ENCODE measurements around the gene COL4A3.

COL4A3 gene

DNA sequence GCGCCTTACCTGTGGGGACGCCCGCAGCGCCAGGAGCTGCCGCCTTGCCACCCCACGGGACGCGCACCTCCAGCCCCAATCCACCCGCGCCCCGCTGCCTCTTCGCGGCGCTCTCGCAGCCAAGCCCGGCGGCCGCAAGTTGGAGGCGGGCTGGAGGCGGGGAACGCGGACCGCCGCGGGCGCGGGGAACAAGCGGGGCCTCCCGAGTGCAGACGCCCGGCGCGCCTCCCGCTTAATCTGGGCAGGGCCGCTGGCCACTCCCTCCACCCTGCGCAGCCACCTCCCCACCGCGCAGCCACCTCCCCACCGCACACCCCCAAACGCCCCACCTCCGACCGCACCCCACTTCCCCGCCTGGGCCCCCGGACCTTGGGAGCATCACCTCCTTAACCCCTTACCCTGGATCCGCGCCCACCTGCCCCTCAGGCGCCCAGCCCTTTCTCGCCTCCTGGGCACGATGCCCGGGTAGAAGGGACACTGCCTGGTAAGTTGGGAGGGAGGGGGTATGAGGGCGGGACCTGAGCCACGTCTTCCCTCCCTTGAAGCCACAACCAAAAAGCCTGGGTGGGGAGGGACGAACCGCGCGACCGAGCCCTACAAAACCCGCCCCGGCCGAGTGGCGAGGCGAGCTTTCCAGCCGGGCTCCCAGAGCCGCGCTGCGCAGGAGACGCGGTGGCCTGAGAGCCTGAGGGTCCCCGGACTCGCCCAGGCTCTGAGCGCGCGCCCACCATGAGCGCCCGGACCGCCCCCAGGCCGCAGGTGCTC lies at the start of gene COL4A3, which contains the start of gene COL4A4:
Gene COL4A3, plus strand, starts transcription at position 627 of the 765 bp plus-strand sequence. Its CDS starts 103 bp downstream, at position 730.
Gene COL4A4, minus strand, starts transcription at position 208 of the 765 bp plus-strand sequence. CDS start 16,722 bp downstream, outside the sequence.
- no peak for DNase-seq (ENCODE audit: low read depth)

DNA sequence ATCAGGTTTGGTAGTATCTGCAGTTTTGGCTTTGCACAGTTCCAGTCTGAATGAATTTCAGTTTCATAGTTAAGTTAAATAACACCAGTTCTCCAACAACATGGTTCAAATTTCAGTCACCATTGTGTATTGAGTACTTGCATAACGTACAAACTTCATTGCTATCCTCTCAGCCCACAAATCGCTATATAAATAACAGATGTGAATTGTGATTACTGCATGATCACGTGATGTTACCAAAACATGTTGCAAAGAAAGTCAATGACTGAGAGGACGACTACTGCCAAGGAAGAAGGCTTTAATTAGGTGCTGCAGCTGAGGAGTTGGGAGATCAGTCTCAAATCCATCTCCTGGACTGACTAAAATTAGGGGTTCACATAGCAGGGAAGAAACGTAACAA lies 48.7 kb upstream of the COL4A3 start:
- no peak for DNase-seq (ENCODE audit: low read depth)

DNA sequence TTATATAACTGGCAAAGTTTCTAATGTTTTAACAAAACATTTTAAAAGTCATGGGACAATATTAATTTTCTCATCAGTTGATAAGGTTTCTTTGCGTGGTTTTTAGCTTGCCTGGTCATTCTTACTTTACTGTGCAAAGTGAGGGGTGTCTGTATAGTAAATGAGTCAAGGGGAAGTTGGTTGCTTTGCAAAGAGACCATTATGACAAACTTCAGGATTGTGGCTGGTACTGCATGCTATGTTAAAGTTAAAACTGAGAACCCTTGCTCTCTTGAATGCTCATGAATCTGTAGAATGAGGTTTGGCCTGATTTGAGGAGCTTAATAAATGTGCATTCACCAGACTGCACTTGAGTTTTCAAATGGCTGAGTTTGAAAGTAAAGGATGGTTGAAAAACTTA lies 47.4 kb upstream of the COL4A3 start:
- DNase-seq (ENCODE audit: low read depth), result no peak

DNA sequence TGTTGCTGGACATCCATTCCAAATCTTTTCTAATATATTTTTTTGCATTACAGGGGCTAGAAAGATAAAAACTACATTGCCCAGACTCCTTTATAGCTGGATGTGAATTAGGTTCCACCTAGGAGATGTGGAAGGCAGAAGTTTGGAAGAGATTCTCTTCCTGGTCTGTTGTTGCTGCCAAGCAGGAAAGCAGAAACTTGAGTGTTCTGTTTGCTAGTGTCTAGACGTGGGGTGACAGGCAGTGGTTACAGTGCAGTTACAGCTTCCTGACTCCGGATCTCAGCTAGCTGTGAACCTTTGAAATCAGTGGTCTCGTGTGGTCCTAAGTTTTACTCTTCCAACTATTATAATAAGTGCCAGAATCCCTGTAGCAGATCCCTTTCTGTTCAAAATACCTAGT lies 46.6 kb upstream of the COL4A3 start:
- DNase-seq (ENCODE audit: low read depth), result no peak

DNA sequence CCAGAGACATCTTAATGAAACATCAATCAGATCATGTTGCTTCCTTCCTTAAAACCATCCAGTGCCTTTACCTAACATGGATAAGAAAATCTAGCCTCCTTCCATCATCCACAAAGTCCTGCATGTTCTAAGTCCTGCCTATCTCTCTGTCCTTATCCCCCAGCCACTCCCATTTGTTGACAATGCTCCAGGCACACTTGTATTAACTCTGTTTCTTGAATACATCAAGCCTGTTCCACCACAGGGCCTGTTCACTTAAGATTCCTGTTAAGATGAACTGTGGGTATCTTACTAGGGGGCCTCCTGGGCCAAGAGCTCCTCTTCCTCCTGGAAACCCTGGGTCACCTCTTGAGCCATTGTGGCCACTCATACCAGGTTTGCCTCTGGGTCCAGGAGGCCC lies 46.1 kb upstream of the COL4A3 start:
- no peak for DNase-seq (ENCODE audit: low read depth)

DNA sequence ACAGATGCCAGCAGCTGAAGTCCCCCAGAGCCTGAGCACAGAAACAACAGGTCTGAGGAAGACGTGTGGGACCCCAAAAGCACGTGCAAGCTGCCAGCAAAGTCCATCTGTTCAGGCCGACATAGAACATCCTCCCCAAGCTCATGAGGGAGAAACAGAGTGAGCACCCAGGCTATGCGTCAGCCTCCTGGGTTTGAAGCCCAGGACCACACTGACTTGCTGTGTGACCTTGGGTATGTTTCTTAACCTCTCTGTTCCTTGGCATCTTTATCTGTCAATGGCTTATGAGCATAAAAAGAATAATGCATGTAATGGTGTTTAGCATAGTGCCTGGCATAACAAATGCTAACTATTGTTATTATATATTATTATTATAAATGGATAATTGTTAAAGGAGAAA lies 40.7 kb upstream of the COL4A3 start:
- DNase-seq (ENCODE audit: low read depth), result no peak

DNA sequence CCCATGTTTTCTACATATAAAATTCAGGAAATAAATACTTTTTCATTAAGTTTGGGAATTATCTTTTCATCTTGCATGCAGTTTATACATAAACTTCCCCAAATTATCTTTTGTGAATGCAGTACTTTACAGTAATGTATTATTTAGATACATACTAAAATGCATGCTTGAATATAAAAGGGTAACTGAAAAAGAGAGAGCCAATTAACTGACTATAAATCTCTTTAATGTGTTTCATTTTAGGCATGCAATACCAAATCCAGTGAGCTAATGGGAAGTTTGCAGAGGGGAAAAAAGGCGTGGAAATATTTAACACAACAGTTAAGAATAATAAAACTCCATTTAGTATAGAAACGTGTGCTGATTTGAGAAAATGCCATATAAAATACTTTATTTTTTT lies 39.6 kb upstream of the COL4A3 start:
- DNase-seq (ENCODE audit: low read depth), result no peak

DNA sequence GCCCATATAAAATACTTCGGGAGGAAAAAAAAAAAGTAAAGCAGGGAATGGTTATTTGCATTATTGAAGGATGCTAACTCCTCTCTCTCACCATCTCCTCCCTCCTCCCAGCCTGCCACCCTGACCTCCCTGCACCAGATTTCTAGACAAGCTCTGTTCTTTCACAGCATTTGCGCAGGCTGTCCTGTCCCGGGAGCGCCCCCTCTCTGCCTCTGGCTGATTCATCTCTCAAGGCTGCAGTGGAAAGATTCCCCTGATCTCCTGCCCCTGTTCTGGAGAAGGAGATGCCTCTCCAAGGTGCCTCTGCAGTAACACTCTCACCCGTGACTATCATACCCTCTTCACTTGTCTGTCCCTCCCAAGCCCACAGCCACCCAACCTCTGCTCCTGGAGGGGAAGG lies 38.9 kb upstream of the COL4A3 start:
- no peak for DNase-seq (ENCODE audit: low read depth)

DNA sequence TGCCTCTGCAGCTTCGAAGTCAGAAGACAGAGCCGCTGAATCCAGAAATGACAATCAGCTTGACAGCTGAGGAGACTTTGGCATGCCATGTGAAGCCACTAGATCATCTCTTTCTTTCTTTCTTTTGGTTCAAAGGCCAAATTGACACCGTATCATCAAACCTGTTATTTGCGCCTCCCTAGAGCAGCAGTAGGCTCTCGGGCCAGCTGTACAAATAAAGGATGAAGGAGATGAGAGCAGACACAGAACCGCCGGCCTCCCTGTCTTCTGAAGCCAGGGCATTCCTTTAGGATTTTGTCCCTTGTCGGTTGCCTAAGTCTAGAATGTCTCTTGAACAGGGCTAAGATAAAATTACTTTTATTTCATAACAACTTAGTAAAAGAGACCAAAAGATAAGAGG lies 37.2 kb upstream of the COL4A3 start:
- DNase-seq (ENCODE audit: low read depth), result no peak

DNA sequence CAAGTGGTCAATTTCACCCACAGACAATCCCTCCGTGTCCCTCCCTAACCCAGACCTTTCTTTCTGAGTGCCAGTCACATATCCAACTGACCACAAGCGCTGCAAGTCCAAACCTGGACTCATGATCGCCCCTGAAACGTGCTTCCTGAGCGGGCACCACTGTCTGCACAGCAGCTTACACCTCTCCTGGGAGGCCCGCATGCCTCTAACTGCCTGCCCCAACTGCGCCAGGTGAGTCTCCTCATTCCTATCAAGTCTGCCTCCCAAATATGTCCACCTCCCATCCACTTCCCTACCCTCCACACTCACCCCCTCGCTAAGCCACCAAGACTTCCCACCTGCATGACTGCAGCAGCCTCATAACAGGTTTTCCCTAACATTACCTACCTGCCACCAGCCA lies 33.8 kb upstream of the COL4A3 start:
- no peak for DNase-seq (ENCODE audit: low read depth)

DNA sequence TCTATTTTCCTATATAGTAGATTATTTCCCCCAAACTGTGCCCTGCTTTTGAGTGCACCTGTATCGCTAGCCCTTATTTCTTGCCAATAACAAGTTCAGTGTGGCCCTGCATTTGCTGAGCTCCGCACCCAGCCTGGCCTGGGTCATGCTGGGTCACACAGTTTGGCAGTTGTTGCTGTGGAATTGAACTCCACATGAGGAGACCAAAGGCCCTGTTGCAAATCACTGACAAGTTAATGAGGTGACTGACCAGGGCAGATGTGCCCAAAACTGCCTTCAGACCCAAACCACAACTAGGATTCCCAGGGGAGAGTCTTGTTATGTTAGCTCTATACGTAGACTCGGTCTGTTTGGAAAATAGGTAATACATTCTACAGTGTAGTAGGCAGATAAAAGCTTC lies 31.4 kb upstream of the COL4A3 start:
- DNase-seq (ENCODE audit: low read depth), result no peak

DNA sequence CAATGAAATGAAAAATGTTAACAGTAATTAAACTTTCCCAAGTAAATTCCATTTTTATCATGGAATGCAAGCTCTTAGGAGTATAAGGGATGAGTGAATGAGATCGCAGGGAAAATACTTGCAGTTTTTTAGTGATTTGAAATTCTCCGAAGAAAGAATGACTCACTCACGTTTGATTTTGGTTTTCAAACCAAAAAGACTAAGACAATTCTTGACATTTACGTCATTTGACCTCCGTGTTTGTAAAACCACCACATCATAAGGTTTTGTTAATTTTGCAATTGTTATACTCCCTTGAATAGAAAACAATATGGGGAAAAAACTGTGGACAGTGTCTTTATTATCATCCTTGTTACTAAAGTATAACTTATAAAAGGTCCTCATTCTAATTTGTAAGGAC lies 29.8 kb upstream of the COL4A3 start:
- DNase-seq (ENCODE audit: low read depth), result no peak

DNA sequence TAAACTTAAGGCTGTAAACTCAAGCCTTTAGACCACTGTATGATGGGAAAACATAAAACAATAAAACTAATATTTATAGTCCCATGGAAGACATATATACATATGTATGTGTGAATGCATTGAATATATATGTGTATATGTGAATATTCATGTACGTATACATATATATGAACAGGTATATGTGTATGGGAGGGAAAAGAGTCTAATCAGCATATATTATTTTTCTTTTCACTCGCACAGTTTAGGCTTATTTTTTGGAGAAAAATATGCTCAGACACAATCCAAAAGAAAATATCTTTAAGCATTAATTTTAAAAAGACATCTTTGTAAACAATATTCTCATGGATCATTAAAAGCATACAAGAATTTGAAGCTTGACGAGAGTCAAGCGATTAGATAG lies 23.1 kb upstream of the COL4A3 start:
- no peak for DNase-seq (ENCODE audit: low read depth)

DNA sequence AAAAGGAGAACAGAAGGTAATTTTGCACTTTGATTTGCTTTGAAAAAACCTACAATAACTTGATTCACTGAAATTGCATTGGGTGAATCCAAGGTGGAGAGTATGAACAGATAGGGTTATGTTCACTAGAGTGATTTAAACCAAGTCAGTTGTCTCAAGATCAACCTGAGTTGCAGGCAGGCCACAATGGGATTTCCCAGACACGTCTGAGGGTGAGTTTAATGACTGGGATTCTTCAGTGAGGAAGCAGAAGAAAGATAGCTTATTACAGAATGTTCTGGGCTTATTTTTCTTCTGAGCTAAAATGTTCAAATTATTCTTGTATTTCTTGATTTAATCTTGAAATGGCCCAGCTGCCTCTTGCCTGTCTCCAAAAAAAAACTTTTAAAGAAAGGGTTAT lies 20.5 kb upstream of the COL4A3 start:
- DNase-seq (ENCODE audit: low read depth), result no peak

DNA sequence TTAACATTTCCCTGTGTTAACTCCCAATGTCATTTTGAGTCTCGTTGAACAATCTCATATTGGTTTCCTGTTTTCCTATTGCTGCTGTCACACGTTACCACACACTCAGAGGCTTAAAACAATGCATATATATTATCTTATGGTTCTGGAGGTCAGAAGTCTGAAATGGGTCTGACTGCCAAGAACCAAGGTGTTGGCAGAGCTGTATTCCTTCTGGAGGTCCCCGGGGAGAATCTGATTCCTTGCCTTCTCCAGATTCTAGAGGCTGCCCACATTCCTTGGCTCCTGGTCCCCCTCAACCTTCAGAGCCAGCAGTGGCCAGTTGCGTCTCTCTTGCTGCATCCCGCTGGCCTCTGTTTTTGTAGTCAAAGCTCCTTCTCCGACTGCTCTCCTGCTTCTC lies 18.0 kb upstream of the COL4A3 start:
- no peak for DNase-seq (ENCODE audit: low read depth)

DNA sequence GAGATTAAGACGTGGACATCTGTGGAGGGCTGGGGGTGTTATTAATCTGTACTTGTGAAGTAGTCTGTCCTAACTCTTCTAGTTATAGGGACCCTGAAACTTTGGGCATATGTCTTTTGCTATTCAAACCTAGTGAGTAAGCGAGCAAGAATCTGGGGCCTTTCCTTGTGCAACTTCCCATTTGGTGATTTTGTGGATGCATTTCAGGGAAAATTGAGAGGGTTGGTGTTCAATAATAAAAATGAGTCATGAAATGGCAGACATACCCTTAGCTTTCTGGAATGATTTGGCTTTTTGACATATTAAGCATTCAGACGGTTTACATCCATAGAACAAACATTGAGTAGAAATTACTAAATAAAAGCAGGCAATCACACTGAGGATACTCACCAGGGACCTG lies 17.4 kb upstream of the COL4A3 start:
- no peak for DNase-seq (ENCODE audit: low read depth)

DNA sequence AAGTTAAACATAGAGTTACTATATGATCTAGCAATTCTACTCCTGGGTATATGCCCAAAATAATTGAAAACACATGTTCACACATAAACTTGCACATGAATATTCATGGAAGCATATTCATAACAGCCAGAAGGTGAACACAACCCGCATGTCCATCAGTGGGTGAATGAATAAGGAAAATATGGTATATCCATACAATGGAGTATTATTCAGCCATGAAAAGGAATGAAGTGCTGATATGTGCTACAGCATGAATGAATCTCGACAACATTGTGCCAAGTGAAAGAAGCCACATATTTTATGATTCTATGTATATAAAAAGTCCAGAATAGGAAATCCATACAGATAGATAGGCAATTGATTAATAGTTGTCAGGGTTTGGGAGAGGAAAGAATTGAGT lies 16.3 kb upstream of the COL4A3 start:
- DNase-seq (ENCODE audit: low read depth), result no peak

DNA sequence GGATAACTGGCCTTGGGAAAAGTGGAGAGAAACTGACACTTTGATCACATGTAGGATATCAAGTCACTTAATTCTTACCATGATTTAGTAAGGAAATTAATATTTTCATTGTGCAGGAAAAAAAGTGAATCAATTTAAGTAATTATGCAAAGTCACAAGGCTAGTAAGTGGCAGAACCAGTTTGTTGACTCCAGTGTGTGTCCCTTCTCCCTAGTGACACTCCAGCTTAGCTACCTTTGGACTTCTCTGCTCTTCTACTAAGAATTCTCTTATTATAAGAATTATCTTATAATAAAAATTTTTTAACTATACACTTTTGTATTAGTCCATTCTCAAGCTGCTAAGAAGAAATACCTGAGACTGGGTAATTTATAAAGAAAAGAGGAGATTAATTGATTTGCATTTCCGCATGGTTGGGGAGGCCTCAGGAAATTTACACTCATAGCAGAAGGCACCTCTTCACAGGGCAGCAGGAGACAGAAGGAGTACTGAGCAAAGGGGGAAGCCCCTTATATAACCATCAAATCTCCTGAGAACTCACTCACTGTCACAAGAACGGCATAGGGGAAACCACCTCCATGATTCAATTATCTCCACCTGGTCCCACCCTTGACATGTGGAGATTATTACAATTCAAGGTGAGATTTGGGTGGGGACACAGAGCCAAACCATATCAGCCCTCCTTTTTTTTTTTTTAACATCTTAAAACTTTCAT lies 14.0 kb upstream of the COL4A3 start:
- no peak for DNase-seq (ENCODE audit: low read depth)

DNA sequence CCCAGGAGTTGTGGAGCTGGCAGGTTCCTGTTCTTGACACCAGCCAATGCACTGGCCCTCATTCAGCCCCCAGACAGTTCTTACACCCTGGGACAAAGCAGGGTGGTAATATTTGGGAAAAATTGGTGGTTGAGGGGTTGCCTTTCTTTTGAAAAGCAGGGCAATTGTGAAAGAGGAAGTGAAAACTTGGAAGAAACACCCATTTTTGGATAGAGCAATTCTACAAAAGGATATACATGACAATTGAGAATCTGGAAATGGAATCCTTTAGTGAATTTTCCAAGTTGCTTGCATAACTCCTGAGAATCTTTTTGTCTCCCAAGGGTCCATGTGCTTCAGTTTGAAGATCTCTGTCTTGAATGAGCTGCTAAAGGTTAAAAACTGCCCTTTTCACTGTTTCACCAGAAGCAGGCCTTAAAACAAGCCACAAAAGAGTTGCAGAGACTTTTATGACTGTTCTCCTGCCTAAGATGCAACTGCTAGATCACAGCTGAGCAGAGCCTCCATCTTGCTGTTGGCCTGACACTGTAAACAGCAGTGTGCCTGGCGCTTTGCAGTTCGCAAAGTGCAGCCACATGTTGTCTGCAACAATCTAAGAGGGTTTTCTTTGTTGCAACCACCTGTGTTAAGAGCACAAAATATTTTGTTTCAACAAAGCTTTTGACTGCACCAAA lies 12.2 kb upstream of the COL4A3 start:
- DNase-seq (ENCODE audit: low read depth), result no peak

DNA sequence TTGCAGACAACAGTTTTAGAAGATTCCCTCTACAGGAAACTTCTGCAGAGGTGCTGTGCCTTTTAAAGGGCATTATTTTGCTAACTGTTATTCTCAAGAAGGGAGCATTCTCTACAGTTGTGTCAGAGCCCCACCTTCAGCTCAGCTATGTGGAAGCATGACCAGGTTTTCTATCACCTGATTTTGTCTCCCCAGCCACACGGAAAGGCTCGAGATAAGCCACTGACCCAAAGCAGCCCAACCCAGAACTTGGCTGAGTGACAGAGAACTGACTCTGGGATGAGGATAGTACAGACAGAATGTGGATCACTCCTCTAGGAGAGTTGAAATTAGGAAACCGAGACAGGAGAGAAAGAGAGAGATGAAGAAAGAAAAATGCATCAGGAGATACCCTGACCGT lies 11.1 kb upstream of the COL4A3 start:
- DNase-seq (ENCODE audit: low read depth), result no peak

DNA sequence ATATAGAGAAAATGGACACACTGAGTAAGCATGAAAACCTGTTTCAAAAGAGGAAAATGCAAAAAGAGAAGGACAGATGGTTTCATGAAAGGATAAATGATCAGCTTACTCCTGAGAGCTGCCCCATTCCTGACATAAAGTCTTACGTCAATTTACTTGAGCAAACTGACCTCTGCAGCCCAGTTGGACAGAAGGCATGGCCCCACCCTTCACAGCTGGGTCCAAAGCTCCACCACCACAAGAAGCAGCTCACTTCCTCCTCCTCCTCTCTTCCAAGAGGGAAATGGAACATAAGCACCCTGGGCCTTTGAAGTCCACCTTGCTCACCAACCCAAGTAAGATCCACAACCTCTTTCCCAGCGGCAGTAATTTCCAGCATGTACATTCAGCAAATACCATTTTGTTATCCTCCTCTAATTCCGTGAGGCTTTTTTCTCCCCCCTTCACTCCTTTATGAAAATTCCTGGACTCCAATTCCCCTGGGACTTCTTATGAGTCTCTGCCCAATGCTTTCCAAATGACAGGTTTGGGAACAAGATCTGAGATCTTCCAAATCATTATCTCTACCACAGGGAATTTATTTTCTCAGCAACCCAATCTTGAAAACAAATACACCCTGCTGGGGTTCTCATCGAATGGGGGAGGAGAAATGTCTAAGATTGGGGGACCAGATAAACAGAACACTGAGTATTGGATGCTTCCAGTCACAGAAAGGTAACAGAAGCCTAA lies 10.5 kb upstream of the COL4A3 start:
- DNase-seq (ENCODE audit: low read depth), result no peak

DNA sequence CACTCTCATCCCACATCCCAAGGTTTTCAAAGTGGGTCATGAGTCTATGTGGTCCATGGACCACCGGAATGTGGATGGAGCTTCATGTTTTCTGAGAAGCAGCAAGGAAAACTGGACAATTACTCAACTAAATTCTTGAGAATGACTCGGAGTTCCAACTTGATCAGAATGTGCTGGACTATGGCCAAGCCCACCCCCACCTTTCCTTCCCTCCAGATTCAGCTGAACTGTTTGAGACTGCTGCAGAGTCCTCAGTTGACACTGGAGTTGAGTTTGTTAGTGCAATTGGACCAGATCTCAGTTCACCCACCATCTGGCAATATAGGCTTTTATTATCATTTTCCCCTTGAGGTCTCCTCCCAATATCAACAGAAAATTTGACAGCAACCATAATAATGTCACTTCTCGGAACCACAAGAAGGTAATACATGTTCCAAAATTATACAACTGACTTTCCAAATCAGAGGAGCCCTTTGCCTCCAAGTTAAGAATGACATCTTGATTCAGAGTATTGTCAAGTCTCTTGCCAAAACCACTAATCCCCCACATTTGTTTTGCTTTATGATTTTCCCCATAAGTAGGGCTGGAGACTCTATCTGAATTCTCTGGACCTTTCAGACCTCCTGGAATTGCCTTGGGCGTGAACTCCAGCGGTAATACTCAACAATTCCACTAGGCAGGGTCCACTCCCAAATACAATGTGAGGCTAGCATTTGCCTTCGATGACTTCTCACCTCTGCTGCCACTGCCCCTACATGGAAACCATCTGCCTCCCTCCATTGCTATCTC lies 9.2 kb upstream of the COL4A3 start:
- DNase-seq (ENCODE audit: low read depth), result no peak

All from CMK (cell line).